SK-N-SH treated with all-trans-retinoic acid at 6 μM for 48 hours (cell line): ENCODE data around the gene EDA.

Experiments used
- BACH2 ChIP-seq: fragments of 250-450 bp; sonication (Bioruptor Pico); IDR thresholded peaks from 2 replicates; pipeline ENCODE4 v1.9.0; 2021; ENCODE audit warnings: mild to moderate bottlenecking, borderline replicate concordance
- RARB ChIP-seq: fragments of 250-450 bp; sonication (Bioruptor Pico); IDR thresholded peaks from 2 replicates; pipeline ENCODE4 v1.8.0; 2021; ENCODE audit warnings: mild to moderate bottlenecking, moderate library complexity
- SNAI2 ChIP-seq: fragments of 250-450 bp; sonication (Bioruptor Pico); IDR thresholded peaks from 2 replicates; pipeline ENCODE4 v1.5.0; 2020; ENCODE audit warnings: mild to moderate bottlenecking, moderate library complexity
- TOX ChIP-seq: fragments of 250-450 bp; sonication (Bioruptor Pico); IDR thresholded peaks from 2 replicates; pipeline ENCODE4 v1.8.0; 2021; ENCODE audit warnings: mild to moderate bottlenecking, moderate library complexity, borderline replicate concordance
- ZFP30 ChIP-seq: fragments of 450-650 bp; formaldehyde crosslinking; IDR thresholded peaks from 2 replicates; pipeline ENCODE4 v1.5.0; 2022; ENCODE audit warnings: mild to moderate bottlenecking, moderate library complexity
- ZNF70 ChIP-seq: fragments of 450-650 bp; formaldehyde crosslinking; IDR thresholded peaks from 2 replicates; pipeline ENCODE4 v1.5.0; 2020; ENCODE audit warnings: mild to moderate bottlenecking, moderate library complexity

- no peak for TF ChIP-seq ZFP30
- TF ChIP-seq BACH2, result no peak
- TF ChIP-seq ZNF70 (CRISPR knock-in tag), result no peak
- no peak for TF ChIP-seq SNAI2 (CRISPR knock-in tag)
- no peak for TF ChIP-seq RARB
- TF ChIP-seq TOX, result no peak
Observed at GRCh38 chrX:69741721-69742120, 125.8 kb downstream of the EDA start.
